Suppressor macrophage treated with lipopolysaccharide for 4 hours (primary cell): ENCODE results near the gene PDP2.
"Not testable (repeated sequence)": the region's sequence is repeated elsewhere in the genome, so short reads cannot be mapped to it uniquely, and the experiment has no call there.

ENCODE experiments used
- DNase-seq: peaks from one replicate; pipeline ENCODE4 v3.0.0-alpha.2; 2020

PDP2 gene

DNA sequence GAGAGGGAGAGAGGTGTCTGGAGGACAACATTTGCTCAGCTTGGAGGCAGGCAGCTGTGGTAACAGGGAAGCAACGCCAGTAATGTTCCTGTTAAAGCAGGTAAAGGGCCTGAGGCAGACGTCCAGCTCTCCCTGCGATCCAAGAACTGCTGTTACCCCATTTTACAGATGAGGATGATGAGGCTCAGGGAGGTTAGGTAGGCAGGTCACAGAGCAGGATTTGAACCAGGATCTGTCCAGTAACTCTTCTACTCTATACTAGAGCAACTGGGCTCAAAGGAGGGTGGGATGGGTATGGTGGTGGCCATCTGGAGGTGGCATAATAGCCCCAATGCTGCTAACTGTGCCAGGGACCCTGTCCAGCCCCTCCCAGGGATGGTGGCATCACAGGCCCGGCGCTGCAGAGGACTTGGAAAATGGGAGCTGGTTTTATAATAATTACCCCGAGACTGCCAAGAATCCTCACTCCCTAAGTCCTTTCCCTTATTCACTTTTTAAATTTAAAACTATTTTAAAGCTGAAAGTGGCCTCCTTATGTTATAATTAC, 24.1 kb upstream of the PDP2 start:
- DNase-seq = no peak

DNA sequence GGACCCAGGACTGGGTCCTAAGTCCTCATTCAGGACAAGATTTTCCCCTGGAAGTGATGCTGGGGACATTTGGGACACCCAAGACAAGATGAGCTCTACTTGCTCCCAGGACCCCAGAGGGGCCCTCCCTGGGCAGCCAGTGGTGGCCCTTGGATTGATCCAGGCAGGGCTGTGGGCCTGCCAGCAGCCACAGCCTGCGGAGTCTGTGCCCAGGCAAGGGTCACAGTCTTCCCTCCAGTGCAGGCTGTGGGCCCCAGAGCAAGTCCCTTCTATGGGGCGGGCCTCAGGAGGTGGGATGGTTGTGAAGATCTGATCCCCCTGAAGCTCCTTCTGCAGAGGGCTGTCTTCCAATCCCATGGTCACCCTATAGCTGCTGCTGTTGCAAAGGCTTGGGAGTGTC, 23.5 kb upstream of the PDP2 start:
- DNase-seq = no peak

DNA sequence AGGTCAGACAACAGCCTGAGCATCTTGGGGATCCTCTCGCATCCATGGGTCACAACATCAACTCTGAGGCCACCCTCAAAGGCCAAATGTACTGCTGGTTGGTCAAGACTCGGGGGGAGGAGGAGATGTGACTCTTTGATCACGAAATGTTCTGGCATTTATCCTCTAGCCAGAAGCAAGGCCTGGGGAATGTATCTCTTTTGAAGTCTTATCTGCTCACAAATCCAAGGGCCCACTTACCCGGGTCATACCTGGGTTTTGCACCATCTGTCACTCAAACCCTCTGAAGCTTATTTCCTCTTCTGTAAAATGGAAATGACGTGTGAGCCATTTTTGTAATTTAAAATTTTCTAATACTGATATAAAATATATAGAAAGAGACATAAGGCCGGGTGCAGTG, 22.9 kb upstream of the PDP2 start:
- DNase-seq = no peak

DNA sequence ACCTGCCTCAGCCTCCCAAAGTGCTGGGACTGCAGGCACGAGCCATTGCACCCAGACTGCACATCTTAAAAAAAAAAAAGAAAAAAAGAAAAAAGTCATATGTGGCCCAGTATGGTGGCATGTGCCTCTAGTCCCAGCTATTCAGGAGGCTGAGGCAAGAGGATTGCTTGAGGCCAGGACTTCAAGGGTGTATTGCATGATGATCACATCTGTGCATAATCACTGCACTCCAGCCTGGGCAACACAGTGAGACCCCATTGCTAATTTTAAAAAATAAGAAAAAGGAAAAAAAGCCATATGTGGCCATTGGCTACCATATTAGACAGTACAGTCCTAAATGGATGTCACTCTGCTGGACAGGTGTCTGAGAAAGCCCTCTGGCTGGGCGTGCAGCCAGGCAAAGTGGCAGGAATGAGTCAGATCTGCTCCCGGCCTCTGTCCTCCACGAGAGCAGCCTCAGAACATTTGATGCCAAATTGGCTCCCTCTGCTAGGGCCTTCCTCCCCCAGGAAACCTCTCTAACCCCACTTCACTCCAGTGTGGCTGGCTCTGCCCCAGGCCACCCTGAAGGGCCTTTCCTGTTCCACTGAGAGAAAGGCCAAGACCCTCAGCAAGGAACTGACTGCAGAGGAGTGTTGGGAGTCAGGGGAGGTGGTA, 21.4 kb upstream of the PDP2 start:
- no peak for DNase-seq

DNA sequence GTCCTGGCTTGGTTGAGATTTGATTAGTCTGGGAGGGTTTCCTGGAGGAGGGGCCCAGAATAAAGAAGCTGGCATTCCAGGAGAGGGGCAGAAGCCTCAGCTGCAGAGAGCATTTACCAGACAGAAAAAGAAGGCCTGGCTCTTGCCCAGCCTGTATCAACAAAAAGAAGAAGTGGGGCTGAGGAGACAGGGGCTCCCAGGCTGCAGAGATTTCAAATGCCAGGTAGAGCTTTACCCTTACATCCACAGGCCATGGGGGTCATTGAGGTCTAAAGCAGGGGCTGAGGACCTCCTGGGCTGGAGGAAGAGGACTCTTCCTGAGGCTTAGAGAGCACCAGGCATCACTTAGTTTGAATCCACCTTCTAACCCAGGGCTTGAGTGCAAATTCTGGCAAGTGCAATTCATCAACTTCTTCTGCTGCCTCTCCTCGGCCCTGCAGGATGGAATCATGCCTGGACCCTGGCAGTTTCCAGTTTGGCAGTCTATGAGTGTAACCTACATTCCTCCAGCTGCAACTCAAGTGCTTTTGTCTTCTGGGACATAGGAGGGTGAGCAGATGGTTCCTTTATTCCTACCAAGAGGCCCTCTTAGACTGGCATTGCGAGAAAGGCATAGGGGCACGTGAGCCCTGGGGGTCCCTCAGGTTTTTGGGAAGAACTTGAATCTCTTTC, 20.8 kb upstream of the PDP2 start:
- DNase-seq = no peak

DNA sequence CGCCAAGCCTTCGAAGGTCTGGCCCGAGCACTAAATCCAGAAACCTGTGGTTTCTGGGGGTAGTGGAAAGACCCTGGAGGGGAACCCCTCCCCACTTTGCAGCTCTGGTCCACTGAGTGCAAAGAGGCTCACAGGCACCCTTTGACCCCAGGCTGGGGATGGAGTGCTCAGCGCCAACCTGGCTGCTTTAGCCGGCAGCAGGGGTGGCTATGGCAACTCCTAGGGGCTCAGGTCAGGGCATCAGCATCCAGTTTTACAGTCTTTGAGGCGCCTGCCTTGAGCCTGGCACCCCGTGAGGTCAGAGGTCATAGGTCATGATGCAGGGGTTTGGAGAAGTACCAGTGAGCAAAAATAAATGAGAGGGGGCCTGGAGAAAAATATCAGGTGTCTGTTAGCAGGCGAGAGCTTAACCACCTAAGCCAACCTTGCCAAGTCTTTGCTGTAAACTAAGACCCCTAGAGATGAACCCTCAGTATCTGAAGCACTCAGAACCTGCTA, 18.2 kb upstream of the PDP2 start:
- no peak for DNase-seq

DNA sequence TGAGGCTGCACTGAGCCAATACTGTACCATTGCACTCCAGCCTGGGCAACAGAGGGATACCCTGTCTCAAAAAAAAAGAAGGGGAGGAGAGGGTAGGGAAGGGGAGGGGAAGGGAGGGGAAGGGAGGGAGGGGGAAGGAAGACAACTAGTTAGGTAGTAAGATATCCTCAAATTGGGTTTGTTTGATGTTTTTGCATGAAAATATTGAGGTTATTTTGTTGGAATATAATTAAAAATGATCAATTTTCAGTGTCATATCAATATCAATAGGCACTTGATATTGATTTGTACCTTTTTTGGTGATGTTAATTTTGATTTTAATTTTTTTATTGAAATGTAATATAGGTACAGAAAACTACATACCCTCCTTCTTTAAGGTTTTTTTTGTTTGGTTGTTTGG, 16.6 kb upstream of the PDP2 start:
- DNase-seq = no peak

DNA sequence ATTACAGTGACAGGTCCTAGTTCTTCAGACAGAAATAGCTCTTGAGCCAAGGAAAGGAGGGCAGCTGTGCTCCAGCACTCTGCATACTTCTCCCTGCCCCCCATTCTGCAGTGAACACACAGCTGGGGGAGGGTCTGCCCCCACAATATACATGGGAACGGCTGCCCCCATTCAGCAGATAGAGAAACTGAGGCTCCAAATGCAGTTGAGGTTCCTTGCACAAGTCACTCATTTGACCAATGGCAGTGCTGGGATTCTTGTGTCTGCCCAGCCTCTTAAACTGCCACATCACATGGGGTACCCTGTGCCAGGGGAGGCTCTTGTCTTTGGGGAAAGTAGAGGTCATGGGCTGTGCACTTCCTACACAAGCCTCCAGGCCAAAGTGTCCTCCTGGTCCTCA, 10.9 kb upstream of the PDP2 start:
- DNase-seq = no peak

DNA sequence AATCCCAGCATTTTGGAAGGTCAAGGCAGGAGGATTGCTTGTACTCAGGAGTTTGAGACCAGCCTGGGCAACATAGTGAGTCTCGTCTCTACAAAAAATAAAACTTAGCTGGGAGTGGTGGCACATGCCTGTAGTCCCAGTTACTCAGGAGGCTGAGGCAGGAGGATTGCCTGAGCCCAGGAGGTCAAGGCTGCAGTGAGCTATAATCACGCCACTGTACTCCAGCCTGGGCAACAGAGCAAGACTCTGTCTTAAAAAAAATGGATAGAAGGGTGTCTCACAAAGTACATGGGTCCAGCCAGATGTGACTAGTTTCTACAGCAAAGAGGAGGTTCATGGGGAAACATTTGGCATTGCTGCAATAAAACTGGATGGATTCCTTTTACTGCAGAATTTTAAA, 9.0 kb upstream of the PDP2 start:
- DNase-seq = not testable (repeated sequence)

DNA sequence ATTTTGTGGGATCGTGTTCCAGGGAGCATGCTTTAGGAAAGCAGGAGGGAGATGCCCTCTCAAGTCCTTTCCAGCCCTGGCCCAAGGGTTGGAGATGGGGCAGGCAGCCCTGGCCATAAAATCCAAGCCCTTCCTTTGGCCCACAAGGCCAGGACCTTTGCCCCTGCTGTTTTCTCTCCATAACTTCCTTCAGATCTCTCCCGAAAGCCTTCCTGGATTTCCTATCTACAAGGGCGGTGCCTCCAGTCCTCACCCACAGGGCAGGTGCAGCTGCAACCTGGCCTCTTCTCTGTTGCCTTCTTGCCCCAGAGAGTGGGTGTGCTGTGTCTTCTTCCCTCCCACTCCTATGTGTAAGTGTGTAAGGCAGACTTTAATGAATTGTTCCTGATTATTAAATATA, 8.5 kb upstream of the PDP2 start:
- no peak for DNase-seq

DNA sequence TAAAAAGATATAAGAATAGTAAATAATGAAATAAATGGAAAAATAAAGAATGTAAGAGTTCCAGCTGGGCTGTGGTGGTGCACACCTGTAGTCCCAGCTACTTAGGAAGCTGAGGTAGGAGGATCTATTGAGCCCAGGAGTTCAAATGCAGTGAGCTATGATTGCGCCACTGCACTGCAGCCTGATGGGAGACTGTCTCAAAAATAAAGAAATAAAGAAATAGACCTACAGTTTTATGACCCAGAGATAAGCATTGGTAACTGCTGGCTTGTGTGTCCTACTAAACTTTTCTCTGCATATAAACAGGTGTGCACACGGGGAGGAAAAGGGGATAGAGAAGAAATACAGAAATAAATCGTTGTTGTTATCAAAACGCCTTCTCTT, 7.8 kb upstream of the PDP2 start:
- DNase-seq = no peak

DNA sequence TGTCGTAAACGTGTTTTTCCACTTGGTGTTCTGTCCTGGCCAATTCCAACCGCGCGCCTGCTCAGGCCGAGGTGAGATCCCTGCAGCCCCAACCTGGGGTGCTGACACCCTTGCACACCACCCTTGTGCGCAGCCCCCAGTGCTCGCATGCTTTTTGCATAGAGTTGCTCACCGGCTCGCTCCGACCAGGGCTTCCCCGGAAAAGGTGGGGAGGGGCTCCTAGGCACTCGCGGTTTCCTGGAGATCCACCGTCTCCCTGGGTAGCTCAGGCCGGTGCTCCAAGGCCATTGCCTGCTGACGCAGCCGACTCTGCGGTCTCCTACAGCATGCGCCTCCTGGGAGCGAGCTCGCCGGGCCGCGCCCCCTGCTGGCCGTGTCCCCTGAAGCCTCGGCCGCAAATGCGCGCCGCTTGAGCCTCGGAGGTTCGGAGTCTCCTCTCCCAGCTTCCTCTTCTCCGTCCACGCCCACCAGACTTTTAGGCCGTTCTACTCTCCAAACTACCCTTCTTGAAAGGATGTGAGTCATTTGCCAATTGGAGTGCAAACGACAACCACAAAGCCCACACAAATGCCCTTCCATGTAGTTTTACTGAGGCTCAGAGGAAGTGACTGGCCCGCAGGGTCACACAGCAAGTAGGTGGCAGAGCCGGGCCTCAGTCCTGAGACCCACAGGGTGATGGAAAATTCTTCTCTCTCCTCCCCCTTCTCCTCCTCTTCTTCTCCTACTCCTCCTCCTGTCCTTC, 7.2 kb upstream of the PDP2 start:
- peak; percentile 100 for DNase-seq

DNA sequence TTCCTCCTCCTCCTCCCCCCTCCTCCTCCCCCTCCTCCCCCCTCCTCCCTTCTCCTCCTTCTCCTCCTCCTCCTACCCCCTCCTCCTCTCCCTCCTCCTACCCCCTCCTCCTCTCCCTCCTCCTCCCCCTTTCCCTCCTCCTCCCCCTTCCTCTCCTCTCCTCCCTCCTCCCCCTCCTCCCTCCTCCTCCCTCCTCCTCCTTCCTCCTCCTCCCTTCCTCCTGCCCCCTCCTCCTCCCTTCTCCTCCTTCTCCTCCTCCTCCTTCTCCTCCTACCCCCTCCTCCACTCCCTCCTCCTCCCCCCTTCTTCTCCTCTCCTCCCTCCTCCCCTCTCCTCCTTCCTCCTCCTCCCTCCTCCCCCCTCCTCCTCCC, 6.6 kb upstream of the PDP2 start:
- no peak for DNase-seq

DNA sequence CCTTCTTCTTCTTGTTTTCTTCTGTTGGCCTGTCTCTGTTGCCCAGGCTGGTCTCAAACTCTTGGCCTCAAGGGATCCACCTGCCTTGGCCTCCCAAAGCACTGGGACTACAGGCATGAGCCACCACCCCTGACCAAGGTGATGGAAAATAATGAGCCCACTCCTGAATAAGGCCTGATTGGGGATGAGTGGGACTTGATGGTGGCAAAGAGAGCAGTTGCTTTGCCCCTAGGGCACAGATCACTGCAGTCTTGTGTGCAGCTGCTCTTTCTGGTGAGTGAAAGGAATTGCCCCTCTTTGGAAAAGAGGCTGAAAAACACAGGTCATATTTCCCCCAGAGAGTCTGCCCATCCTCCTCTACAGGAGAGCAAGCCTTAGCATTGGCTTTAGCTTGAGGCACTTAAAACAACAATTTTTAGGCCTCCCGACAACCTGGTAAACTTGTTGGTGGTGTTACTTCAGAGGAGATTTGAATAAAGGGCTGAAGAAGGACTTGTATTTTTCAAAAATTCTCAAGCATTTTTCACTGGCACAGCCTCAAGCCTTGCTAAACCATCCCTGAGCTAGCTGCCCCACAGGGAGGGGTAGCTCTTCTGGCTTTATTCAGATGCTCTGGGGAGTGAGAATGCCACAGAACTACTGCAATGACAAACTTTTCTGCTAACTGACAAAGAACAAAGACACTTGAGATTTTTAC, 6.1 kb upstream of the PDP2 start:
- no peak for DNase-seq

DNA sequence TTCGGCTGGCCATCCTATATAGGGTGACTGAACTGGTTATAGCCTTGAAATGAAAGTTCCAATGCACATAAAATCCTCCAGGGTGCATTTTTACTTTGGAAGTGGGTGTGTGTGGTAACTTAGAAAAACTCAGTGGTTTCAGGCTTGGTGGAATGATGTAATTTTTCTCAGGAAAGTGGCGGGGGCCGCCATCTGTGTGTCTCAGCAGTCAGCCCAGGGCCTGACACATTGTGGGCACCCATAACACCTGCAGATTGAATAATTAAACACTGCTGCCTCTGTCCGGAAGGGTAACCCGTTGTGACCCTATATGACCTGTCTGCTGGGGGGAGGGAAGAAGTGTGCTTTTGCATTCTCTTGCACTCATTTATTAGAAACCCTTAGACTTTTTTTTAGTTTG, 2.2 kb upstream of the PDP2 start:
- DNase-seq = peak; percentile 60

DNA sequence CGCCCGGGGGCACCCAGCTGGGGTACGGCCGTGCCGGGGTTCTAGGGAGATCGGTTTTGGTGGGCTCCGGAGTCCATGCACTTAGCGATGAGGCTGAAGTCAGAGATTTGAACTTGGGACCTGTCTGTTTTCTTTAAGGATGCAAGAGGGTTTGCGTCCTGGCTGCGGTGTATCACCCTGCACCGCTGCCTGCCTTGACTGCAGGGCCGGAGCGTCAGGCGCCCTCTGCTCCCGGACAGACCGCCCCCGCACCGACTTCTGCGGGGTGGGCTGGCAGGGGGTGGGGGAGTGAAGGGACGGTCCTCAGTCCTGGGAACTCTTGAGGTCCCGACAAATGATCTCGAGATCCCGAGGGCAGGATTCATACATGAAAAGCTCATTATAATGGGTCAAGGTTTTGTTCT, 701 bp downstream of the PDP2 start:
- DNase-seq = no peak

DNA sequence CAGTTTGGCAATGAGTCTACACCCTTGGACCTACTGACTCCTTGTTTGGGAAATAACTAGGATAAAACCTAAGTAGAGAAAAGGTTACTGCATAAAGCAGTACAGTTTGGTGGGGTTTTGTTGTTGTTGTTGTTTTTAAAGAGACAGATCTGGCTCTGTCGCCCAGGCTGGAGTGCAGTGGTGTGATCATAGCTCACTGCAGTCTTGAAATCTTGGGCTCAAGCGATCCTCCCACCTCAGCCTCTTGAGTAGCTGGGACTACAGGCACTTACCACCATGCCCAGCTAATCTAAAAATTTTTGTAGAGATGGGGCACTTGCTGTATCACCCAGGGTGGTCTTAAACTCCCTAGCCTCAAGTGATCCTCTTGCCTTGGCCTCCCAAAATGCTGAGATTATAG, 1.2 kb downstream of the PDP2 start:
- DNase-seq = no peak

DNA sequence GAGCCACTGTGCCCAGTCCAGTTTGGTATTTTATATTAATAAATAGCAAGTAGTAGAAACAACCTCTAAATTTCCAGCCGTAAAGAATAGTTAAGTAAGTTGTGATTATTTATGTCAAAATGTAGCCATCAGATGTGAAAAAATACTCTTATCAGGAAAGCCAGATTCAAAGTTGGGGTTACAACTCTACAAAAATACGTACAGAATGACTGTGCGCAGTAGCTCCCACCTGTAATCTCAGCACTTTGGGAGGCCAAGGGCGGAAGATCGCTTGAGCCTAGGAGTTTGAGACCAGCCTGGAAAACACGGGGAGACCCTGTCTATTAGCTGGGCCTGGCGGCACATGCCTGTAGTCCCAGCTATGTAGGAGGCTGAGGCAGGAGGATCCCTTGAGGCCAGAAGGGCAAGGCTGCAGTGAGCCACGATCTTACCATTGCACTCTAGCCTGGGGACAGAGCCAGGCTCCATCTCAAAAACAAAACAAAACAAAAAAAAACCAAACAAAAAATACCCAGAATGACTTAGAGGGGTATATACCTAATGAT, 1.7 kb downstream of the PDP2 start:
- DNase-seq = no peak

DNA sequence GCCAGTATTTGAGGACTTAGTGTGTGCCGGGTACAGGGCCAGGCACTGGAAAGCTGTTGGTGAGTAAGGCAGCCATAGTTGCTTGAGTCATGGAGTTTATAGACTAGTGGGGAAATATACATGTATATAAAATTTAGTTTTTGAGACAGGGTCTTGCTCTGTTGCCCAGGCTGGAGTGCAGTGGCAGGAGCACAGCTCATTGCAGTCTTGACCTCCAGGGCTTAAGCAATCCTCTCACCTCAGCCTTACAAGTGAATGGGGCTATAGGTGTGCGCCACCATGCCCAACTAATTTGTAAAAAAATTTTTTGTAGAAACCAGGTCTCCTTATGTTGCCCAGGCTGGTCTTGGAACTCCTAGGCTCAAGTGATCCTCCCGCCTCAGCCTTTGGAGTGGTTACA, 2.4 kb downstream of the PDP2 start:
- no peak for DNase-seq

DNA sequence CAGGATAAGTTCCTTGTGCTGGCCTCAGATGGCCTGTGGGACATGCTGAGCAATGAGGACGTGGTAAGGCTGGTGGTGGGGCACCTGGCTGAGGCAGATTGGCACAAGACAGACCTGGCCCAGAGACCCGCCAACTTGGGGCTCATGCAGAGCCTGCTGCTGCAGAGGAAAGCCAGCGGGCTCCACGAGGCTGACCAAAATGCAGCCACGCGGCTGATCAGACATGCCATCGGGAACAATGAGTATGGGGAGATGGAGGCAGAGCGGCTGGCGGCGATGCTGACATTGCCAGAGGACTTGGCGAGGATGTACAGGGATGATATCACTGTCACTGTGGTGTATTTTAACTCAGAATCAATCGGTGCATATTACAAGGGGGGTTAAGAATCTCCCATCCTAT, 5.2 kb downstream of the PDP2 start:
- DNase-seq = no peak

DNA sequence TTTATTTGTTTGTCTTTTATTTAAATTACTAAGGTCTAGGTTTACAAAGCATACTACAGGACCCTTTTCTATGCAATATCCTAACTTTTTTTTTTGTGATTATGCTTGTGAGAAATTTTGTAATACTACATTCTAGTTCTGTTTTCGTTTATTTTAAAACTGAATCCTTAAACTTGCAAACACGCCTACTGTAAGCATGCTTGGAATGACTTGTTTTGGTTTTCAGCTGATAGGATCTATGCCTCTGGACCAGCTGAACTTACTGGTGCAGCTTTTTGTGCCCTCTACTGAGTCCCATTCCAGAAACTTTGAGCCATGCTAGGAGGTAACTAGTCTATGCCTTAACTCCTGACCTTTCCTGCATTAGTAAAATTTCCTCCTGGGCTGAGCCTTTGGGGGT, 6.0 kb downstream of the PDP2 start:
- DNase-seq = no peak

DNA sequence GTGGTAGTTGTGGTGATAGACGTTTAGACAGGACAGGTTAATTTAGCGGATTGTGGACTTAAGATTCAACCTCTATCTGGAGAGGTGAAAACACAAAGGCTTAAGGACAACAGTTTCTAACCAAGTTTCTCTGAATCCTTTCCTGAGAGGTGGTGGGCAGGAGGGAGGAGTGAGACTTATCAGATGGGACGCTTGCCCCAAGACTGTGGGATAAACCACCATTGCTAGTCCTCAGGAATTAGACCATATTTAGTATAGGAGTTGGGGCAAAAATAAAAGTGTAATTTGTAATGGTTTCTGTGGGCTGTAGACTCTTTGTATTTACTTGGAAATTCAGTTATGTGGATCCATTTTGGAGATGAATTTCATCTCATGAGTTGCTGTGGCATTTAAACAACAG, 6.6 kb downstream of the PDP2 start:
- DNase-seq = no peak
